Heart left ventricle (tissue), 13 donors: ENCODE results near the gene LRRC32.

Source experiments
- POLR2A ChIP-seq, 2 donors: fragments of 450-650 bp; IDR thresholded peaks; one replicate each; pipeline ENCODE4 v1.6.1; 2017; ENCODE audit warnings: antibody characterized with exemption in 2 of 2, mild to moderate bottlenecking in 2 of 2, moderate library complexity in 2 of 2
- TF ChIP-seq, protein P1 (sequence below), 12 donors: fragments of 200-600 bp; sonication (generic) in 4 of 12; IDR thresholded peaks; one replicate each; pipeline versions ENCODE4 v1.5.0 to v1.8.0; 2018 to 2022; ENCODE audit warnings: antibody characterized with exemption in 12 of 12, mild to moderate bottlenecking in 5 of 12
- donor health status: ischemic (EF 13 %, LVEDD 7.1; RV severe dilation, severe dysfunction).
- donor health status: DM: no; HTN: yes; CAD: no.
- donor health status: DM: no; HTN: no; CAD: no.
- donor health status: ischemic (EF 25% LVEDD 6.9; RV normal size, moderate dysfunction).
- donor health status: ischemic (EF 25% LVEDD 5.7; RV mildly dilated, moderate dysfunction).
- donor health status: ischemic (EF 35%, LVEDD 5.7; RV mildly dilated, moderate dysfunction).
- donor health status: nonischemic (EF 11% LVEDD 7.7; RV severe dilation, severe dysfunction).
- donor health status: DM: yes; HTN: yes; CAD: no.
- donor health status: PGD.
- donor health status: ischemic (EF 29% LVEDD 5.4; RV normal size, mild dysfunction).
- donor health status: nonischemic (EF 23%, LVEDD 6.1; RV moderate dilation, normal function).

DNA sequence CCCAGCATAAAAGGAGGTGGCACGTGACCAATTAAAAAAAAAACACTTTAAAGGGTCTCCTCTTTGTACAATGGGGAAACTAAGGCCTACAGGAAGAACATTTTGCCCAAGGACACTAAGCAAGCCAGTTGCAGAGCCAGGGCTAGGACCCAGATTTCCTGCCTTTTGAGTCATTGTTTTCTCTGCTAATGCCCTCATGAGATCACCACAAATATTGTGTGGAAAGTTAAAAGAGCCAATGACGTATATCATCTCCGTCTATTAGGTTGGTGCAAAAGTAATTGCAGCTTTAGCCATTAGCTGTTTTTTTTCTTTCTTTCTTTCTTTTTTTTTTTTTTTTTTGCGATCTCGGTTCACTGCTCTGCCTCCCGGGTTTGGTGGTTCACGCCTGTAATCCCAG, 24.1 kb upstream of the LRRC32 start:
- TF ChIP-seq, protein P1, sequence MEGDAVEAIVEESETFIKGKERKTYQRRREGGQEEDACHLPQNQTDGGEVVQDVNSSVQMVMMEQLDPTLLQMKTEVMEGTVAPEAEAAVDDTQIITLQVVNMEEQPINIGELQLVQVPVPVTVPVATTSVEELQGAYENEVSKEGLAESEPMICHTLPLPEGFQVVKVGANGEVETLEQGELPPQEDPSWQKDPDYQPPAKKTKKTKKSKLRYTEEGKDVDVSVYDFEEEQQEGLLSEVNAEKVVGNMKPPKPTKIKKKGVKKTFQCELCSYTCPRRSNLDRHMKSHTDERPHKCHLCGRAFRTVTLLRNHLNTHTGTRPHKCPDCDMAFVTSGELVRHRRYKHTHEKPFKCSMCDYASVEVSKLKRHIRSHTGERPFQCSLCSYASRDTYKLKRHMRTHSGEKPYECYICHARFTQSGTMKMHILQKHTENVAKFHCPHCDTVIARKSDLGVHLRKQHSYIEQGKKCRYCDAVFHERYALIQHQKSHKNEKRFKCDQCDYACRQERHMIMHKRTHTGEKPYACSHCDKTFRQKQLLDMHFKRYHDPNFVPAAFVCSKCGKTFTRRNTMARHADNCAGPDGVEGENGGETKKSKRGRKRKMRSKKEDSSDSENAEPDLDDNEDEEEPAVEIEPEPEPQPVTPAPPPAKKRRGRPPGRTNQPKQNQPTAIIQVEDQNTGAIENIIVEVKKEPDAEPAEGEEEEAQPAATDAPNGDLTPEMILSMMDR (IDR thresholded peaks at IDR 0.05) = no peak
- TF ChIP-seq POLR2A (IDR thresholded peaks at IDR 0.05) = no peak
